ENCODE data around the gene ABCF3. TPM values are rescaled to one million over a fixed set of nuclear protein-coding genes. Genes with fewer than 3 reads are reported as not detected.

ABCF3 gene
- total and polyA plus RNA-seq, 2 of the 13 experiments (the other 11 are each of a cell fraction or from before 2014, with no cell fraction given) = 38.8 to 46.5 TPM

DNA sequence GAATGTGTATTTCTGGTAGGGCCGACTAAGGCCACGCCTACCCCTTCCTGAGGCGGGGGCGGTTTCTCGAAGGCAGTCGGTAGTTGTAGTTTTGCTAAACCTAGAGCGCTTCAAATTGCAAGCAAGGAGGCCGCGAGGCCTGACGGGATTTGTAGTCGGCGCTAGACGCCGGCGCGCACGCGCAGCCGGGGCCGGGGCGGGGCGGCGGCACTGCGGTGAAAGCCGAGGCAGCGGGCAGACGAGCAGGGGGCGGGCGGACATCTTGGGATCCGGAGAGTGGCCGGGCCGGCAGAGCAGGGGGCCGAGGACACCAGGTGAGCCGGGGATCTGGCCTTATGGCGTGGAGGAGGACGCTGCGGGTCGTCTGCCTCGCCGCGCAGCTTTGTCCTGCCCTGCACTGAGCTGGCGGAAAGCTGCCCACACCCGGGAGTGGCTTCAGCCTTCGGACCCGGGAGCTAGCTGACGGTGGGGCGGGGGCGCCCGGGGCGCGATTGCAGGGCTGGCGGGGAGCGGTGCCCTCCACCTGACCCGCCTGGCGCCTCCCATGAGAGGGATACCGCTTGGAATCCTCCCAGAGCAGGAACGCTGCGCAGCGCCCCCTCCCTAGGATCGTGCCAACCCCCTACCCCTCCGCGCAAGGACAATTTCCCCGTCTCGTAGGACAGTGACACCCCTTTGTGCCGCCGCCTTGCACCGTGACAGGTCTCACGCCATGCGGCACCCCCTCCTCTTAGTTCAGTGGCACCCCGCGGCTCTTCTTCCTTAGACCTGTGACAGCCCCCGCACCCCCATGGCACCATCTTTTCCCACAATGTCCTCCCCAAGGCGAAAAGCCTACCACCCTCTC, 11.1 kb upstream of the ABCF3 start, which contains the start of gene AP2M1 (continued):
- TF ChIP-seq, protein P1, sequence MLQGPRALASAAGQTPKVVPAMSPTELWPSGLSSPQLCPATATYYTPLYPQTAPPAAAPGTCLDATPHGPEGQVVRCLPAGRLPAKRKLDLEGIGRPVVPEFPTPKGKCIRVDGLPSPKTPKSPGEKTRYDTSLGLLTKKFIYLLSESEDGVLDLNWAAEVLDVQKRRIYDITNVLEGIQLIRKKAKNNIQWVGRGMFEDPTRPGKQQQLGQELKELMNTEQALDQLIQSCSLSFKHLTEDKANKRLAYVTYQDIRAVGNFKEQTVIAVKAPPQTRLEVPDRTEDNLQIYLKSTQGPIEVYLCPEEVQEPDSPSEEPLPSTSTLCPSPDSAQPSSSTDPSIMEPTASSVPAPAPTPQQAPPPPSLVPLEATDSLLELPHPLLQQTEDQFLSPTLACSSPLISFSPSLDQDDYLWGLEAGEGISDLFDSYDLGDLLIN (CRISPR knock-in tag; IDR thresholded peaks at IDR 0.05; ENCODE audit: borderline replicate concordance) = no peak; the same call in 1 of the 2 replicates
- TF ChIP-seq, protein P2, sequence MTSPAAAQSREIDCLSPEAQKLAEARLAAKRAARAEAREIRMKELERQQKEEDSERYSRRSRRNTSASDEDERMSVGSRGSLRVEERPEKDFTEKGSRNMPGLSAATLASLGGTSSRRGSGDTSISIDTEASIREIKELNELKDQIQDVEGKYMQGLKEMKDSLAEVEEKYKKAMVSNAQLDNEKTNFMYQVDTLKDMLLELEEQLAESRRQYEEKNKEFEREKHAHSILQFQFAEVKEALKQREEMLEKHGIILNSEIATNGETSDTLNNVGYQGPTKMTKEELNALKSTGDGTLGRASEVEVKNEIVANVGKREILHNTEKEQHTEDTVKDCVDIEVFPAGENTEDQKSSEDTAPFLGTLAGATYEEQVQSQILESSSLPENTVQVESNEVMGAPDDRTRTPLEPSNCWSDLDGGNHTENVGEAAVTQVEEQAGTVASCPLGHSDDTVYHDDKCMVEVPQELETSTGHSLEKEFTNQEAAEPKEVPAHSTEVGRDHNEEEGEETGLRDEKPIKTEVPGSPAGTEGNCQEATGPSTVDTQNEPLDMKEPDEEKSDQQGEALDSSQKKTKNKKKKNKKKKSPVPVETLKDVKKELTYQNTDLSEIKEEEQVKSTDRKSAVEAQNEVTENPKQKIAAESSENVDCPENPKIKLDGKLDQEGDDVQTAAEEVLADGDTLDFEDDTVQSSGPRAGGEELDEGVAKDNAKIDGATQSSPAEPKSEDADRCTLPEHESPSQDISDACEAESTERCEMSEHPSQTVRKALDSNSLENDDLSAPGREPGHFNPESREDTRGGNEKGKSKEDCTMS (CRISPR knock-in tag; conservative IDR thresholded peaks at IDR 0.05) = no peak
- TF ChIP-seq, protein P3, sequence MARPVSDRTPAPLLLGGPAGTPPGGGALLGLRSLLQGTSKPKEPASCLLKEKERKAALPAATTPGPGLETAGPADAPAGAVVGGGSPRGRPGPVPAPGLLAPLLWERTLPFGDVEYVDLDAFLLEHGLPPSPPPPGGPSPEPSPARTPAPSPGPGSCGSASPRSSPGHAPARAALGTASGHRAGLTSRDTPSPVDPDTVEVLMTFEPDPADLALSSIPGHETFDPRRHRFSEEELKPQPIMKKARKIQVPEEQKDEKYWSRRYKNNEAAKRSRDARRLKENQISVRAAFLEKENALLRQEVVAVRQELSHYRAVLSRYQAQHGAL (CRISPR knock-in tag; IDR thresholded peaks at IDR 0.05; ENCODE audit: not compliant biosample characterization) = no peak
- no peak for TF ChIP-seq HNF4G (IDR thresholded peaks at IDR 0.05; ENCODE audit: borderline replicate concordance, low read depth, low read length)
- no peak for TF ChIP-seq HNF4G (CRISPR knock-in tag; IDR thresholded peaks at IDR 0.05; ENCODE audit: borderline replicate concordance, low read depth)
- TF ChIP-seq CENPX (CRISPR knock-in tag; IDR thresholded peaks at IDR 0.05) = no peak
- TF ChIP-seq, protein P4, sequence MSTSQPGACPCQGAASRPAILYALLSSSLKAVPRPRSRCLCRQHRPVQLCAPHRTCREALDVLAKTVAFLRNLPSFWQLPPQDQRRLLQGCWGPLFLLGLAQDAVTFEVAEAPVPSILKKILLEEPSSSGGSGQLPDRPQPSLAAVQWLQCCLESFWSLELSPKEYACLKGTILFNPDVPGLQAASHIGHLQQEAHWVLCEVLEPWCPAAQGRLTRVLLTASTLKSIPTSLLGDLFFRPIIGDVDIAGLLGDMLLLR (CRISPR knock-in tag; IDR thresholded peaks at IDR 0.05) = no peak
- TF ChIP-seq, protein P5, sequence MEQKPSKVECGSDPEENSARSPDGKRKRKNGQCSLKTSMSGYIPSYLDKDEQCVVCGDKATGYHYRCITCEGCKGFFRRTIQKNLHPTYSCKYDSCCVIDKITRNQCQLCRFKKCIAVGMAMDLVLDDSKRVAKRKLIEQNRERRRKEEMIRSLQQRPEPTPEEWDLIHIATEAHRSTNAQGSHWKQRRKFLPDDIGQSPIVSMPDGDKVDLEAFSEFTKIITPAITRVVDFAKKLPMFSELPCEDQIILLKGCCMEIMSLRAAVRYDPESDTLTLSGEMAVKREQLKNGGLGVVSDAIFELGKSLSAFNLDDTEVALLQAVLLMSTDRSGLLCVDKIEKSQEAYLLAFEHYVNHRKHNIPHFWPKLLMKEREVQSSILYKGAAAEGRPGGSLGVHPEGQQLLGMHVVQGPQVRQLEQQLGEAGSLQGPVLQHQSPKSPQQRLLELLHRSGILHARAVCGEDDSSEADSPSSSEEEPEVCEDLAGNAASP (CRISPR knock-in tag; IDR thresholded peaks at IDR 0.05; ENCODE audit: borderline replicate concordance) = no peak
- TF ChIP-seq TCF12 (IDR thresholded peaks at IDR 0.05) = no peak
- TF ChIP-seq TCF12 (CRISPR knock-in tag; IDR thresholded peaks at IDR 0.05) = no peak
- 0 out of 2 replicates have a peak, but pooled peaks have one; percentile 46 for TF ChIP-seq ZSCAN31 (CRISPR knock-in tag; IDR thresholded peaks at IDR 0.05; ENCODE audit: low read depth)
- peak; percentile 30; the same call in 1 of the 2 replicates for TF ChIP-seq ZNF230 (CRISPR knock-in tag; IDR thresholded peaks at IDR 0.05)
- TF ChIP-seq, protein P6, sequence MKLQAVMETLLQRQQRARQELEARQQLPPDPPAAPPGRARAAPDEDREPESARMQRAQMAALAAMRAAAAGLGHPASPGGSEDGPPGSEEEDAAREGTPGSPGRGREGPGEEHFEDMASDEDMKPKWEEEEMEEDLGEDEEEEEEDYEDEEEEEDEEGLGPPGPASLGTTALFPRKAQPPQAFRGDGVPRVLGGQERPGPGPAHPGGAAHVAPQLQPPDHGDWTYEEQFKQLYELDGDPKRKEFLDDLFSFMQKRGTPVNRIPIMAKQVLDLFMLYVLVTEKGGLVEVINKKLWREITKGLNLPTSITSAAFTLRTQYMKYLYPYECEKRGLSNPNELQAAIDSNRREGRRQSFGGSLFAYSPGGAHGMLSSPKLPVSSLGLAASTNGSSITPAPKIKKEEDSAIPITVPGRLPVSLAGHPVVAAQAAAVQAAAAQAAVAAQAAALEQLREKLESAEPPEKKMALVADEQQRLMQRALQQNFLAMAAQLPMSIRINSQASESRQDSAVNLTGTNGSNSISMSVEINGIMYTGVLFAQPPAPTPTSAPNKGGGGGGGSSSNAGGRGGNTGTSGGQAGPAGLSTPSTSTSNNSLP (IDR thresholded peaks at IDR 0.05; ENCODE audit: low read depth, low read length) = no peak
- no peak for TF ChIP-seq ZFP37 (CRISPR knock-in tag; IDR thresholded peaks at IDR 0.05; ENCODE audit: borderline replicate concordance)
- TF ChIP-seq, protein P7, sequence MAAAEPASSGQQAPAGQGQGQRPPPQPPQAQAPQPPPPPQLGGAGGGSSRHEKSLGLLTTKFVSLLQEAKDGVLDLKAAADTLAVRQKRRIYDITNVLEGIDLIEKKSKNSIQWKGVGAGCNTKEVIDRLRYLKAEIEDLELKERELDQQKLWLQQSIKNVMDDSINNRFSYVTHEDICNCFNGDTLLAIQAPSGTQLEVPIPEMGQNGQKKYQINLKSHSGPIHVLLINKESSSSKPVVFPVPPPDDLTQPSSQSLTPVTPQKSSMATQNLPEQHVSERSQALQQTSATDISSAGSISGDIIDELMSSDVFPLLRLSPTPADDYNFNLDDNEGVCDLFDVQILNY (CRISPR knock-in tag; conservative IDR thresholded peaks at IDR 0.05) = no peak
- TF ChIP-seq CCDC6 (CRISPR knock-in tag; IDR thresholded peaks at IDR 0.05) = 0 out of 2 replicates have a peak, but pooled peaks have one; percentile 50

Data from HepG2 (cell line).